SH-SY5Y (cell line): ENCODE results near the gene AFF3.

ENCODE experiments used
- GATA2 ChIP-seq: IDR thresholded peaks from 2 replicates; pipeline ENCODE4 v1.6.1; 2011; ENCODE audit warnings: mild to moderate bottlenecking, low read depth, low read length
- GATA3 ChIP-seq: IDR thresholded peaks from 2 replicates; pipeline ENCODE4 v1.6.1; 2011; ENCODE audit warnings: low read depth, mild to moderate bottlenecking, low read length, moderate library complexity

Gene AFF3

DNA sequence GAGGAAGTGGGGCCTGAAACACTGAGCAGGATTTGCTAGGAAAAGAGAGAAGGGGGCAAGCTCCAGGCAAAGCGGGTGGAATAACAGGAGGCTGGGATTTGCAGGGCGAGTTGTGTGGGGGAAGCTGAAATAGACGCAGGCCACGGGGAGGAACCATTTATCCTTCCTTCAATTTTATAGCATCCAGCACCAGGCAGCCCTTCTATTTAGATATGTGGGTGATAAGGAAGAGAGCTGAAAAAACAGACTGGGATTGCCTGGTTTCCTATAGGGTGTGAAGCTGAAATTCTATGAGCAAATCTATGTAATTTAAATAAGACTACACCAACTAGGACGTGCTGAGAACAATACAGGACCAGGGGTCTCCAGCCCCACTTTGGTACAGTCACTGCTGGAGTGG lies 520.6 kb downstream of the AFF3 start:
- peak; percentile 19; the same call in 1 of the 2 replicates for TF ChIP-seq GATA2
- no peak for TF ChIP-seq GATA3

DNA sequence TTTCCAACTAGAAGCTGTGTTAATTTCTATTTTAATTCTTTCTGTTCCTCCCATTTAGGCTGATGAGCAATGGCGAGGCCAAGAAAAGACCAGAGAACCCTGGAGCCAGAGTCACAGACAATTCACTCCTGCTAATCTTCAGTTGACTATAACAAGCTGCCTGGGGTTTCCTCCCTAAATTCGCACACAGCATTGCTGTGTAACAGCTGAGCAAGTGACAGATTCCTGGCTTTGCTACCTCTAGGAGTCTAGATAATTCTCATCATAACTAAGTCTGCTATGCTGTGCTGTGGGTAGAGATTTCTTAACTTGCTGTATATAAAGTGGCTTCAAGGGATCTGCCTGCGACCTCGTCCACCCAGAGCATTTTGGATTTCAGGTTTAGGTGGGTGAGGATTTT lies 521.3 kb downstream of the AFF3 start:
- no peak for TF ChIP-seq GATA2
- TF ChIP-seq GATA3, result no peak

DNA sequence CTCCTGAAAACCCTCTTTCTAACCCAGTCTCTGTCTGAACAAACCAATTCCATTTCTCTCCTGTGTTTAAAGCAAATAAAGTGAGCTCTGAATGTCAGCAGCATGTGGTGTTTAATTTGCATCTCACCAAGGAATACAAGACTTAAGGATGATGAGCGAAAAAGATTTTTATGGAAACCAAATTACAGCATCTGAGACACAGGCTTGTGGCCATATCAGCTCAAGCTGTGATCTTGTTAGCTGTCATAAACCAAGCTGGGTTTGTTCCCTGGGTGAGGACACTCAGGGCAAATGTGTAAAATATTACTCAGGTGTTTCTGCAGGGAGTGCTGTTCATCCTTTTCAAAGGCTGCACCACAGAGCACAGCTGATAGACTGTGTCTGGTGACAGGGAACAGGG lies 523.2 kb downstream of the AFF3 start:
- TF ChIP-seq GATA2, result no peak
- TF ChIP-seq GATA3, result no peak

DNA sequence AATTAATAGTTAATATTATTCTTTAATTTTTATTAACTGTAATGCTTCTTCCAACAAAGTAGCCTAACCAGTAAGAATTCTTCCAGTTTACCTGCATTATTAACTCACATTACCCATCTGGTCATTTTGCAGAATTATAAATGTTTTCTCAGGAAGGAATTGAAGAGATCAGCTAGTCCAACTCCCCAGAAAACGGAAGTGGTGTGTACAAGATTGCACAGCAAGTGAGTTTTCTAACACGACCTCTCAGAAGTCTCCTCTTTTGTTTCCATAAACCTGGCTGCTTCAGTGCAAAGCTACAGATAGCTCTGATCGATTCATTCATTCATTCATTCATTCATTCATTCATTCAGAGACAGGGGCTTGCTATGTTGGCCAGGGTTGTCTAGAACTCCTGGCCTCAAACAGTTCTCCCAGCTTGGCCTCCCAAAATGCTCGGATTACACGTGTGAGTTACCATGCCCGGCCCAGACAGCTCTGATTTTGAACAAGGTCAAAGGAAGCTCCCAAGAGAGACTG lies 523.8 kb downstream of the AFF3 start:
- TF ChIP-seq GATA3 (no peak), GATA2 (no peak)

DNA sequence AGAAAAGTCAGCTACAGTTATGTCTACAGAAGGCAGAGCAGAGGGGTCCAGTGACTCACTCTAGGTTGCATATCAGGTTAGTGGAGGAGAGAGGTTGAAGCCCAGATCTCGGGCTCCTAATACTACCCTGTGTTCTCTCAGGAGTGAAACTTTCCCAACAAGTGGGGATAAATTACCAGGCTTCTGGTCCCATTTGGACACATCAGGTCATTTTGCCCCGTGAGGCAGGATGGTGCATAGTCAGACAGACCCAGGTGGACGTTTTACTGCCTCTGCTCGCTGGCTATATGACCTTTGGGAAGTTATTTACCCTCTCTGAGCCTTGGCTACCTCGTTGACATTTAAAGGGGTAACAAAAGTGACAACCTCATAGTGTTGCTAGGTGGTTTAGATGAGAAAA lies 524.6 kb downstream of the AFF3 start:
- no peak for TF ChIP-seq GATA3
- TF ChIP-seq GATA2, result no peak

DNA sequence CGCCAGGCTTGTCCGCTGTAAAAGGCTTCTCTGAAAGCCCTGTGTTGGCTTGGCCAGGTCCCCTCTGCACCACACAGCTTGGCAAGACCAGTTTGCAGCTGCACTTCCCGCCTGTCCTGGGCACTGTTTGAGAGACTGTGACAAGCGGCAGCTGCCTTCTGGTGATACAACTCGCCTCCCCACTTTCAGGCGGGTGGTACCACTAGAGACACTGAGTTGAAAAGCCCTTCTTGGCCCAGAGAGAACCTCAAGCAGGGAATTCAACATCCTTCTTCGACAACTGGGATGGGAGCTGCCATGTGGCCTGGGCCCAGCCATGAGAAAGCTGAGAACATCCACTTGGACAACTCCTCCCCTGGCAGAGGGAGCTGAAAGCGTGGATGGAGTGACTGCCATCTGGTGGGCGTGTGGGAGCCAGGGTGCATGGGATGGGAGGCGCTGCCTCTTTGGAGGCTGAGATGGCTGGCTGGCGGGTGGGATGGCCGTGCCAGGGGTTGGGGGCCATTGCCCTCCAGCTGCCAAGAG lies 527.1 kb downstream of the AFF3 start:
- TF ChIP-seq GATA3, result no peak
- TF ChIP-seq GATA2, result no peak

DNA sequence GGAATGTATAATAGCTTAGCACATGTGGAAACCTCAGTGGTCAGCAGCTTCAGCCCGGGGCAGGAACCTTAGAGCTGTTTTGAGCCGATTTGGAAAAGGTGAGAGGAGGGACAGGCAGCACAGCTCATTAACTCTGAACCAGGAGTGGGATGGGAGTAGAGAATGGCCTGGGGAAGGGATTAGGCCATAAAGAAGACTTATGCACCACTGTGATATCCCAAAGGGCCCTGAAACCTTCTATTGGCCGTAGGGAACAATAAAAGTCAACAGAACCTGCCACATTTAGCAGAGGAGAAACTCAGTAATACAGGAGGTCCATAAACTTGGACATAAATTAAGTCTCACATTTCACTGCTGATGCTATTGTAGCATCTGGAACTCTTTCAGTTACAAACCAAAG lies 528.4 kb downstream of the AFF3 start:
- TF ChIP-seq GATA3, result no peak
- TF ChIP-seq GATA2, result no peak

DNA sequence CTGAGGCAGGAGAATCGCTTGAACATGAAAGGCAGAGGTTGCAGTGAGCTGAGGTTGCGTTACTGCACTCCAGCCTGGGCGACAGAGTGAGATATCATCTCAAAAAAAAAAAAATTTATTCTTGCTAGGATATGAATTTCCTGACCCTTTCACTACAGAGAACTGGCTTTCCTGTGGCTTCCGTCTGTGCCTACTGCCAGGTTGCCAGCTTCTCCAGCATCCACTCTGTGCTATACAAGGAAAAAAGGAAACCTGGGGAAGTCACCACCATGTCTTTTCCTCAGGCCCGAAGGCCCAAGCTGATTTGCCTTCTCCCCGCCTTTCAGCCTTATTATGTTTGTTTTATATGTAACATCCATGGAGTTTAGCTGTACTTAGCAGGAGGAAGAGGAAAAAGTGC lies 530.6 kb downstream of the AFF3 start:
- TF ChIP-seq GATA3, result no peak
- TF ChIP-seq GATA2, result no peak

DNA sequence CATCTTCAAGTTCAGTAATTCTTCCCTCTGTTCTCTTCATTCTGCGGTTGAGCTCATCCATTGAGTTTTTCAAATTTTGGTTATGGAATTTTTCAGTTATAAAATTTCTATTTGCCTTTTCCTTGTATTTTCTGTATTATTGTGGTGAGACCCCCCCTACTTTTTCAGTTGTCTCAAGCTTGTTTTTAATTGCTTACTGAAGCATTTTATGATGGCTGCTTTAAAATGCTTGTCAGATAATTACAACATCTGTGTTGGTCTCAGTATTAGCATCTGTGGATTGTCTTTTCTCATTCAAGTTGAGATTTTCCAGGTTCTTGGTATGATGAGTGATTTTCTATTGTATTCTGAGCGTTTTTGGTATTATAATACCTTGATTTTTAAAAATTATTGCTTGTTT lies 531.4 kb downstream of the AFF3 start:
- TF ChIP-seq GATA3 (no peak), GATA2 (no peak)

DNA sequence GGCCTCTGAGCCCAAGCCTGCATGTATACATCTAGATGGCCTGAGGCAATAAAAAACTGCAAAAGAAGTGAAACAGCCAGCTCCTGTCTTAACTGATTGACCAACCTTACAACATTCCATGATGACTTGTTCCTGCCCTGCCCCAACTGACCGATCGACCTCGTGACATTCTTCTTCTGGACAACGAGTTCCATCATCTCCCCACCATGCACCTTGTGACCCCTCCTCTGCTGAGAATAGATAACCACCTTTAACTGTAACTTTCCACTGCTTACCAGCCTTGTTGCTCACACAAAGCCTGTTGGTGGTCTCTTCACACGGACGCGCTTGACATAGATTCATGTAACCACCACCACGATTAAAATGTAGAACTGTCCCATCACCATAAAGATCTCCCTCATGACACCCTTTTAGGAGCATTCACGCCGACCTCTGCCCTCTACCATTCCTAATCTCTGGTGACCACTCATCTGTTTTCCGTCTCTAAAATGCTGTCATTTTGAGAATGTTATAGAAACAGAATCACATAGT lies 532.5 kb downstream of the AFF3 start:
- TF ChIP-seq GATA2 (no peak), GATA3 (no peak)

DNA sequence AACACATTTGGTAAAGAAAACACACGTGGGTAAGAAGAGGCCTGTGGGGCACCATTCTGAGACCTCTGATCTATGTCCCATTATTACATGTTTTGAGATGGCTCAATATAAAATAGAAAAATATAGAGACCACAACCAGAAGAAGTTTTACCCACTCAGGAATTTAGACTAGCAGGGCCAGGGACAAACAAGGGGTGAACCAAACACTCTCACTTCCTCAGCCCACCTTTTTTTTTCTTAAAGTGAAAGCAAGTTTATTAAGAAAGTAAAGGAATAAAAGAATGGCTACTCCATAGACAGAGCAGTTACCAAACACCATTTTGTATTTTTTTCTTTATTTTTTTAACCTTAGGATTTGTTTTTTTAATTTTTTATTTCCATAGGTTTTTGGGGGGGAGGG lies 533.5 kb downstream of the AFF3 start:
- TF ChIP-seq GATA3, result no peak
- TF ChIP-seq GATA2, result no peak

DNA sequence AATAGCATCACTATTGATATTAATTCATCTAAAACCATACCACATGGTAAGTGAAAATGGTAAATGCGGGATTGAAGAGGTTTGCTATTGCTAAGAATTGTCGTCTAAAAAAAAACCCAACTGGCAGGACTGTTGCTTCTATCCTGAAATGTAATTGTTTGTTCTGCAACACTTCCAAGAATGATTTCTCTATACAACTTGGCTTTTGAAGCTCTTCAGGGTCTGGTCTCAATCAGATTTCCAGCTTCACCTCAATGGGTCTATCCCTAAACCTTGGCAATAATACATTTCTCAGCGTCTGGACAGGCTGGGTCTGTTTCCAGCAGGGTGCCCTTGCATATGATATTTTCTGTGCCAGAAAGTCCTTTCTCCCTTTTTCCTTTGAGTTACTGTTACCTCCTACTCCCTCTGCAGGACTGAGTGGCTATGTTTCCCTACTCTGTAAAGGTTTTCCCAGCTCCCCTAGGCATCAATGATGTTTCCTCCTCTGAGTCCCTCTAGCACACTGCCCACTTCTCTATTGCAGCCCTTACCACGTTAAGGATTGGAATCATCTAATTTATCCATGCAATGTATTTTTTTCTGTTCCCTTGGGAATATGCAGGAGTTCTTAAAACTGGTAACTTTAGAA lies 534.4 kb downstream of the AFF3 start:
- TF ChIP-seq GATA2 (no peak), GATA3 (no peak)

DNA sequence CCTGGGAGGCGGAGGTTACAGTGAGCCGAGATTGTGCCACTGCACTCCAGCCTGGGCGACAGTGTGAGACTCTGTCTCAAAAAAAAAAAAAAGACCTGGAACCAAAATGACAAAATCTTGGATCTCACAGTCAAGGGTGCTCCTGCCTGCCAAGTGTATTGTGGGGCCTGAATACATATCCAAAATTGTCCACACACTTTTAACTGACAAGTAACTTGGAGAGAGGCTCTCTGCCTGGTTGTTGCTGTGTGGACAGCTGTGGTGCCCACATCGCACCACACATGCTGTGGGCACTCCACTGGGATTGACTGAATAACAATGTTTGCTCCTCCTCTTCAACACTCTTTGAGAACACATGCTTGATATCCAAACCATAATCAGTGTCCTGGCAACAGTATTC lies 534.9 kb downstream of the AFF3 start:
- TF ChIP-seq GATA2, result no peak
- TF ChIP-seq GATA3, result no peak

DNA sequence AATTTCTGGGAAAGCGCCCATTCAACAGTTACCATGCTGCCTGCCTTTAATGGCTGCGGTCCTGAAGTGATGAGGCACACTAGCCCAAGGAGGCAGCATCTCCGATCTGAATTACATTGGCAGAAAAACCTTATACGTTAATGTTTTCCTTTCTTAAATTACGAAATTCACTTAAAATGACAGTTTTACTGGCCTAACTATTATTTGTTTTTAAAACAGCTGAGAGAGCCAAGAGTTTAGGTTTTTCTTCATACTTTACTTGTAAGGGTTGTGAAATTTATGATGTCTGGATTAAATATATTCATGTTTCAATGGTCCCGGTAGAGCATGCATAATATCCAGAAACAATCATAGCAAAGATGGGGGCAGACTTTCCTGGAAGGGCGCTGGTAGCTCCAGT lies 537.4 kb downstream of the AFF3 start:
- TF ChIP-seq GATA2 (no peak), GATA3 (no peak)

DNA sequence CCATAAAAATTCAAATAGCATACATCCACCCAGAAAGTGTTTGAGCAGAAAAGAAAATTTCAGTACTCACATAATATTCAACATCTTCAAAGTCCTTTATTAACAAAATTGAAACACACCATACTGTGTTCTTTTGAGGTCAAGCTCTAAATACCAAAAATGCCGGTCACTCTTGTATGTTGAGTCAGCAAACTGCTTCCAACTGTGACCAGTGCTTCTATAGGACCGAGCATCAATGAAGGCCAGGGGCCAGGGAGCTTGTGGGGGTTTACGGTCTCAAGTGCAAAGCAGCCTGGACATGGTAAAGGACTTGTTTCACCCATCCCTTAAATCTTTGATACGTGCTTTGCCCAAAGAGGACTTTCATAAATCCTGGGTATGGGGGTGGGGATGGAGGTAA lies 539.9 kb downstream of the AFF3 start:
- TF ChIP-seq GATA2, result no peak
- no peak for TF ChIP-seq GATA3

DNA sequence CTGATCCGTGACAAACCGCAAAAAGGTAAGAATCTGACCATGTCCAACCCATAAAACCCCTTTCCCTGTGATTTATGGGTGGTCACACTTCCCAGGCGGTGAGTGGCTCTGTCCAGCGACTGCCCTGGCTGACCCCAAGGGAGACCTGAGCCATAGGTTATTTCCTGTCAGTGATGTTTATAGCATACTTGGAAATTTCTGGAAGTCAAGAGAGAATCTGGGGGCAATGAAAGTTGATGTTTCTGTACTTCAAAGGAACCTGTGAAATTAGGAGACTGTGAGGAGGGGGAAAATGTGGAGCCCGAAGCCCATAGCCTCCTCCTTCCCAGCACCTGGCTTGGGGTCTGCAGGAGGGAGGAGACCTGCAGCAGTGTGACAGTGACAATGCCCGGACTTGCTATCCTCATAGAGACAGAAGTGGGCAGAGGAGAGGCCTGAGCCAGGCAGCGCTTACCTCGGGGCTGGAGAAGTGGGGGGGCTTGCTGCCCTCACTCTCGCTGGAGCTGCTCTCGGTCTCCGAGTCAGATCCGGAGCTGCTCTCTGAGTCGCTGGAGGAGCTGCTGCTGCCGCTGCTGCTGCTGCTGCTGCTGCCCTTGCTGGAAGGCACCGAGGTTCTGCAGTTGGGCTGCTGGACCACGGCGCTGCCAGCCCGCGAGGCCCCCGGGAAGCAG lies 541.3 kb downstream of the AFF3 start:
- TF ChIP-seq GATA3 (no peak), GATA2 (no peak)
